ENCODE measurements around the gene TRERF1.

- TF ChIP-seq POLR2A (IDR thresholded peaks at IDR 0.05) (no peak), CTCF (IDR thresholded peaks at IDR 0.05) (no peak)
Measured at GRCh38 chr6:42392833-42393232, 58.9 kb downstream of the TRERF1 start.

All from thyroid gland (tissue), 4 donors.